HCT116 (cell line): ENCODE measurements around the gene AASDH. TPM values are rescaled to one million over a fixed set of nuclear protein-coding genes. Genes with fewer than 3 reads are reported as not detected.

Experiments used
- ATAC-seq: fragments of 200-7000 bp; cut with Tn5 transposase; 2 replicates; pipeline ENCODE4 v1.9.1; 2020; ENCODE audit warnings: mild to moderate bottlenecking, moderate library complexity
- BruUV-seq: library from RNA; stranded (reverse); fragments of 400-500 nt; replicated peaks from 2 replicates; lab custom pipeline; 2021; lab: Mats Ljungman, UMichigan
- CTCF ChIA-PET: fragments of 300-600 bp; sonication (Branson Sonifier 250); formaldehyde crosslinking; loops from one replicate; lab custom pipeline; 2021; ENCODE audit warnings: antibody characterized with exemption; lab: Charles Lee
- POLR2A ChIA-PET: fragments of 300-600, 350-600 bp; sonication (Branson Sonifier 250); formaldehyde crosslinking; loops from one replicate; lab custom pipeline; 2021; ENCODE audit warnings: antibody characterized with exemption; lab: Charles Lee
- RAD21 ChIA-PET, 2 experiments: fragments of 300-600 bp; sonication (Branson Sonifier 250); formaldehyde crosslinking; loops; one replicate each; lab custom pipeline; 2023; ENCODE audit warnings: low total read pairs in 2 of 2; ENCODE audit not compliant: uncharacterized antibody in 2 of 2, unreplicated experiment in 2 of 2, low non-redundant PET in 1 of 2; lab: Charles Lee
- DNase-seq: peaks from one replicate; pipeline ENCODE4 v3.0.0-alpha.2; 2010; ENCODE audit warnings: low read depth, low spot score
- H2AFZ ChIP-seq: fragments of 200-600 bp; shearing (Covaris generic), sonication (generic); 2 replicates; pipeline ENCODE4 v1.6.1; 2017; ENCODE audit warnings: low read depth, mixed run types, mixed read lengths, antibody characterized with exemption, low read length; ENCODE audit not compliant: poor library complexity, severe bottlenecking
- H3K27ac ChIP-seq: 2 replicates; pipeline ENCODE4 v1.5.1; 2012; ENCODE audit warnings: low read depth, low read length
- H3K27me3 ChIP-seq: fragments of 200-600 bp; sonication (generic); 2 replicates; pipeline ENCODE4 v1.6.1; 2016; ENCODE audit warnings: mixed run types, low read length, mixed read lengths; ENCODE audit not compliant: insufficient read depth
- H3K36me3 ChIP-seq, 2 experiments: fragments of 200-500 bp in 1 of 2; fragments of 200-600 bp in 1 of 2; sonication (Bioruptor generic) in 1 of 2; sonication (generic) in 1 of 2; 2 replicates each; pipeline versions ENCODE4 v1.5.1 to v1.6.1; 2014 to 2016; ENCODE audit warnings: low read length in 2 of 2, inconsistent platforms in 1 of 2, mixed read lengths in 1 of 2, mixed run types in 1 of 2; ENCODE audit not compliant: insufficient read depth in 2 of 2, control insufficient read depth in 1 of 2
- H3K4me1 ChIP-seq, 2 experiments: fragments of 200-600 bp in 1 of 2; sonication (generic) in 1 of 2; 2 replicates each; pipeline versions ENCODE4 v1.5.1 to v1.6.1; 2012 to 2017; ENCODE audit warnings: low read length in 2 of 2, inconsistent platforms in 1 of 2, mild to moderate bottlenecking in 1 of 2, mixed read lengths in 1 of 2, mixed run types in 1 of 2, moderate library complexity in 1 of 2; ENCODE audit not compliant: insufficient read depth in 2 of 2, control insufficient read depth in 1 of 2
- H3K4me2 ChIP-seq: fragments of 200-600 bp; sonication (generic); 2 replicates; pipeline ENCODE4 v1.6.1; 2017; ENCODE audit warnings: mixed run types, low read length, mixed read lengths
- H3K4me3 ChIP-seq, 2 experiments: fragments of 200-600 bp in 1 of 2; sonication (generic) in 1 of 2; replicated peaks in 1 of 2; 2 replicates each; pipeline ENCODE4 v1.5.1; 2011 to 2016; ENCODE audit warnings: low read length in 2 of 2, control low read depth in 1 of 2, low read depth in 1 of 2, mild to moderate bottlenecking in 1 of 2, mixed read lengths in 1 of 2, mixed run types in 1 of 2
- H3K79me2 ChIP-seq: fragments of 200-600 bp; sonication (generic); 2 replicates; pipeline ENCODE4 v1.6.1; 2017; ENCODE audit warnings: mild to moderate bottlenecking, mixed run types, low read length, moderate library complexity, mixed read lengths; ENCODE audit not compliant: insufficient read depth
- H3K9ac ChIP-seq: fragments of 200-600 bp; sonication (generic); 2 replicates; pipeline ENCODE4 v1.6.1; 2016; ENCODE audit warnings: low read length, mixed read lengths
- H3K9me2 ChIP-seq: fragments of 200-600 bp; sonication (generic), shearing (Covaris generic); 2 replicates; pipeline ENCODE4 v1.6.1; 2017; ENCODE audit warnings: mixed run types, mild to moderate bottlenecking, moderate library complexity; ENCODE audit not compliant: insufficient read depth
- H3K9me3 ChIP-seq, 2 experiments: fragments of 200-500 bp in 1 of 2; fragments of 200-600 bp in 1 of 2; sonication (Bioruptor generic) in 1 of 2; sonication (generic) in 1 of 2; 2 replicates each; pipeline ENCODE4 v1.6.1; 2014 to 2017; ENCODE audit warnings: low read length in 2 of 2, mixed read lengths in 2 of 2, inconsistent platforms in 1 of 2, low read depth in 1 of 2, mild to moderate bottlenecking in 1 of 2, mixed run types in 1 of 2, moderate library complexity in 1 of 2; ENCODE audit not compliant: control insufficient read depth in 1 of 2, insufficient read depth in 1 of 2
- H4K20me1 ChIP-seq: fragments of 200-600 bp; sonication (generic), shearing (Covaris generic); 2 replicates; pipeline ENCODE4 v1.6.1; 2017; ENCODE audit warnings: mixed run types, mild to moderate bottlenecking, moderate library complexity; ENCODE audit not compliant: insufficient read depth
- EZH2phosphoT487 ChIP-seq: fragments of 200-600 bp; IDR thresholded peaks from 2 replicates; pipeline ENCODE4 v1.6.1; 2018; ENCODE audit warnings: antibody characterized with exemption, borderline replicate concordance
- POLR2AphosphoS5 ChIP-seq: IDR thresholded peaks from 2 replicates; pipeline ENCODE4 v1.6.1; 2011; ENCODE audit warnings: mild to moderate bottlenecking, low read depth, low read length, moderate library complexity
- SRF ChIP-seq: IDR thresholded peaks from 2 replicates; pipeline ENCODE4 v1.6.1; 2012; ENCODE audit warnings: low read depth
- TCF7L2 ChIP-seq: IDR thresholded peaks from 2 replicates; pipeline ENCODE4 v1.7.0; 2011; ENCODE audit warnings: borderline replicate concordance, inconsistent platforms; ENCODE audit not compliant: insufficient read depth, insufficient read length; ENCODE audit errors: extremely low read depth
- YY1 ChIP-seq: IDR thresholded peaks from 2 replicates; pipeline ENCODE4 v1.6.1; 2011; ENCODE audit warnings: low read length, low read depth, moderate library complexity, mild to moderate bottlenecking; ENCODE audit not compliant: insufficient replicate concordance; ENCODE audit errors: extremely low read depth
- ZNF274 ChIP-seq: fragments of 200-500 bp; sonication (Bioruptor generic); IDR thresholded peaks from 2 replicates; pipeline ENCODE4 v1.6.1; 2014; ENCODE audit warnings: mild to moderate bottlenecking, low read depth, low read length, inconsistent platforms
- intact Hi-C: fragments of 100-400 bp; cut with micrococcal nuclease; formaldehyde crosslinking; loops from 2 replicates; pipeline ENCODE4 v1.10.0; 2022
- total RNA-seq: library from RNA; stranded (reverse); gene quantifications from one replicate; pipeline ENCODE4 v1.2.1, GENCODE V29; 2021; ENCODE audit not compliant: unreplicated experiment
- TF ChIP-seq, protein P1 (sequence below): IDR thresholded peaks from 2 replicates; pipeline ENCODE4 v1.6.1; 2011; ENCODE audit warnings: mild to moderate bottlenecking, low read length, moderate library complexity; ENCODE audit not compliant: insufficient replicate concordance; ENCODE audit errors: extremely low read depth
- TF ChIP-seq, protein P2 (sequence below), 3 experiments: fragments of 200-600 bp in 1 of 3; sonication (generic) in 1 of 3; IDR thresholded peaks in 2 of 3; conservative IDR thresholded peaks in 1 of 3; 2 replicates each; pipeline ENCODE4 v1.5.1; 2012 to 2017; ENCODE audit warnings: low read depth in 2 of 3, low read length in 2 of 3, antibody characterized with exemption in 1 of 3, borderline replicate concordance in 1 of 3, control low read depth in 1 of 3, mild to moderate bottlenecking in 1 of 3, mixed read lengths in 1 of 3, mixed run types in 1 of 3, moderate library complexity in 1 of 3; ENCODE audit not compliant: insufficient read depth in 1 of 3
- TF ChIP-seq, protein P3 (sequence below): IDR thresholded peaks from 2 replicates; pipeline ENCODE4 v1.6.1; 2012

AASDH gene
- total RNA-seq, 1 experiment from 2014 or later = 13.7 TPM

DNA sequence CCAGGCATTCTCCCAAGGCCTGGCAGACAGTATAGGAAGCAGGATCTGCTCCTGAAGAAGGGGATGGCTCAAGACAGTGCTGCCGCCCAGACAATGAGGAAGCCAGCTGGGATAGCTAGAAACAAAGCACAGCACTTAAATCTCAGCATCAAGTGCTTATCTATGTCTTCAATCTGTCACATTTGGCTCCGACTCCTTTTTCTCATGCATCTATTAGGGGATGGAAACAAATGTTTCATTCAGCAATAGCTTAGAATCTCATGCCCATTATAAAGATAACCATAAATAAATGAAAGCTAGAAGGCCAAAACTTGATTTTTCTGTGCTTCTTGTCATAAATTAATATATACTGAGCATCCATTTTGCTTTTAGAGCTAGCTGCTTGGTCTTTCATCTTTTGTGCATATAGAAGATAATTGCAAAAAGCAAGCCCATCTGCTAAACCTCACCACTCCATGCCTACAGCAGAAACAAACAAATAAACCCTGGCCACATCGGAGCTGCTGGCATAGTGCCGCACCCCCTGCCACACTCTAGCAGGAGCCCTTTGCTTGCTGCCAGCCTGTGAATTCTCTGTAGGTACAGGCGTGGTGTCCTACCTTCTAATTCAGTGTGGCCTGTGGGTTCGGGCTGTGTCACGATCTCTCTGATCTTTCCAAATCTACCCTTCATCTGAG lies 75.9 kb downstream of the AASDH start:
- intact Hi-C loops = no loop called here
- RAD21 ChIA-PET = no interaction called here
- no peak for DNase-seq

More for the DNA sequence above, 75.9 kb downstream of the AASDH start:
- Histone ChIP-seq H3K4me2 (no peak overlapping the region), H3K4me1 (peaks cover 0 to 16% of the 10 kb centered on the region in 2 experiments; a peak in 2 of 4 replicates), H4K20me1 (no peaks in the 10 kb centered on the region), H3K9me2 (no peaks in the 10 kb centered on the region), H3K79me2 (no peaks in the 10 kb centered on the region), H3K9me3 (no peaks in the 10 kb centered on the region), H3K27ac (no peak overlapping the region), H3K36me3 (no peaks in the 10 kb centered on the region), H2AFZ (no peak overlapping the region), H3K4me3 (no peak overlapping the region), H3K27me3 (no peaks in the 10 kb centered on the region), H3K9ac (no peak overlapping the region)
- TF ChIP-seq, protein P1, sequence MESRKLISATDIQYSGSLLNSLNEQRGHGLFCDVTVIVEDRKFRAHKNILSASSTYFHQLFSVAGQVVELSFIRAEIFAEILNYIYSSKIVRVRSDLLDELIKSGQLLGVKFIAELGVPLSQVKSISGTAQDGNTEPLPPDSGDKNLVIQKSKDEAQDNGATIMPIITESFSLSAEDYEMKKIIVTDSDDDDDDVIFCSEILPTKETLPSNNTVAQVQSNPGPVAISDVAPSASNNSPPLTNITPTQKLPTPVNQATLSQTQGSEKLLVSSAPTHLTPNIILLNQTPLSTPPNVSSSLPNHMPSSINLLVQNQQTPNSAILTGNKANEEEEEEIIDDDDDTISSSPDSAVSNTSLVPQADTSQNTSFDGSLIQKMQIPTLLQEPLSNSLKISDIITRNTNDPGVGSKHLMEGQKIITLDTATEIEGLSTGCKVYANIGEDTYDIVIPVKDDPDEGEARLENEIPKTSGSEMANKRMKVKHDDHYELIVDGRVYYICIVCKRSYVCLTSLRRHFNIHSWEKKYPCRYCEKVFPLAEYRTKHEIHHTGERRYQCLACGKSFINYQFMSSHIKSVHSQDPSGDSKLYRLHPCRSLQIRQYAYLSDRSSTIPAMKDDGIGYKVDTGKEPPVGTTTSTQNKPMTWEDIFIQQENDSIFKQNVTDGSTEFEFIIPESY = no peak
- TF ChIP-seq, protein P2, sequence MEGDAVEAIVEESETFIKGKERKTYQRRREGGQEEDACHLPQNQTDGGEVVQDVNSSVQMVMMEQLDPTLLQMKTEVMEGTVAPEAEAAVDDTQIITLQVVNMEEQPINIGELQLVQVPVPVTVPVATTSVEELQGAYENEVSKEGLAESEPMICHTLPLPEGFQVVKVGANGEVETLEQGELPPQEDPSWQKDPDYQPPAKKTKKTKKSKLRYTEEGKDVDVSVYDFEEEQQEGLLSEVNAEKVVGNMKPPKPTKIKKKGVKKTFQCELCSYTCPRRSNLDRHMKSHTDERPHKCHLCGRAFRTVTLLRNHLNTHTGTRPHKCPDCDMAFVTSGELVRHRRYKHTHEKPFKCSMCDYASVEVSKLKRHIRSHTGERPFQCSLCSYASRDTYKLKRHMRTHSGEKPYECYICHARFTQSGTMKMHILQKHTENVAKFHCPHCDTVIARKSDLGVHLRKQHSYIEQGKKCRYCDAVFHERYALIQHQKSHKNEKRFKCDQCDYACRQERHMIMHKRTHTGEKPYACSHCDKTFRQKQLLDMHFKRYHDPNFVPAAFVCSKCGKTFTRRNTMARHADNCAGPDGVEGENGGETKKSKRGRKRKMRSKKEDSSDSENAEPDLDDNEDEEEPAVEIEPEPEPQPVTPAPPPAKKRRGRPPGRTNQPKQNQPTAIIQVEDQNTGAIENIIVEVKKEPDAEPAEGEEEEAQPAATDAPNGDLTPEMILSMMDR (IDR thresholded peaks at IDR 0.05 in 2 of 3, conservative IDR thresholded peaks at IDR 0.05 in 1 of 3; ENCODE audit: borderline replicate concordance in 1 of 3, insufficient read depth in 1 of 3, low read depth in 2 of 3, low read length in 2 of 3) = no peak
- no peak for TF ChIP-seq POLR2AphosphoS5
- TF ChIP-seq, protein P3, sequence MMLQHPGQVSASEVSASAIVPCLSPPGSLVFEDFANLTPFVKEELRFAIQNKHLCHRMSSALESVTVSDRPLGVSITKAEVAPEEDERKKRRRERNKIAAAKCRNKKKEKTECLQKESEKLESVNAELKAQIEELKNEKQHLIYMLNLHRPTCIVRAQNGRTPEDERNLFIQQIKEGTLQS = no peak
- TF ChIP-seq SRF = no peak
- no peak for TF ChIP-seq YY1
- TF ChIP-seq ZNF274 = no peak
- TF ChIP-seq EZH2phosphoT487 = no peak
- no peak for TF ChIP-seq TCF7L2
- BruUV-seq = no TSS peak
- POLR2A ChIA-PET = no interaction called here
- no peak for ATAC-seq
- CTCF ChIA-PET = no interaction called here
